DMS53 treated with DMSO at 0.1 percent for 48 hours (cell line): Measurements from ENCODE around the gene TCF21.
"Not testable (repeated sequence)": the region's sequence is repeated elsewhere in the genome, so short reads cannot be mapped to it uniquely, and the experiment has no call there.

Source experiments
- DNase-seq: peaks from one replicate; lab custom pipeline; 2025; ENCODE audit not compliant: unreplicated experiment; lab: John Stamatoyannopoulos, UW

The TCF21 gene

DNA sequence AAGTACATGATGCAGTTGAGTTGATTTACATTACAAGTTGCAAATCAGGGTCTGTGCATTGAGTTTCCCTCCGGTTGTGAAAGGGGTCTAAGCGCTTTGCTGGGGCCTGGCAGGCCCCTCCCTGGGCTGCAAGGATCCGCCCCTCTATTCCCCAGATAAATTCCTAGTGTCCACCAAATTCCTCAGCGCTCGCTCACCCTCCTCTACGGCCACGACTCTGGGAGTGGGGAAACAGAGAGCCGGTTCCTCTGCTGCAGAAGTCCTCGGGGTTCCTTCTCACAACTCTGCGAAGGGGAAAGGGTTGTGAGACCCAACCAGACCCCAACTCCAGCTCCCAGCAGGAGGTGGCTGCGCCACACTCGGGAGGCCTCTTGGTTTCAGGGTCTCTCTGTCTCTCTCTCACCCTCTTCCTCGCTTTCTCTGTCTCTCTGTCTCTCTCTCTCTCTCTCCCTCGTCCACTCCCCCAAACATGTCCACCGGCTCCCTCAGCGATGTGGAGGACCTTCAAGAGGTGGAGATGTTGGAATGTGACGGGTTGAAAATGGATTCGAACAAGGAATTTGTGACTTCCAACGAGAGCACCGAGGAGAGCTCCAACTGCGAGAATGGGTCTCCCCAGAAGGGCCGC is at the start of gene TCF21:
Gene TCF21 (plus strand): TSS at position 185 of the 628 bp plus-strand sequence. CDS start 285 bp downstream, at position 470.
- no peak for DNase-seq

DNA sequence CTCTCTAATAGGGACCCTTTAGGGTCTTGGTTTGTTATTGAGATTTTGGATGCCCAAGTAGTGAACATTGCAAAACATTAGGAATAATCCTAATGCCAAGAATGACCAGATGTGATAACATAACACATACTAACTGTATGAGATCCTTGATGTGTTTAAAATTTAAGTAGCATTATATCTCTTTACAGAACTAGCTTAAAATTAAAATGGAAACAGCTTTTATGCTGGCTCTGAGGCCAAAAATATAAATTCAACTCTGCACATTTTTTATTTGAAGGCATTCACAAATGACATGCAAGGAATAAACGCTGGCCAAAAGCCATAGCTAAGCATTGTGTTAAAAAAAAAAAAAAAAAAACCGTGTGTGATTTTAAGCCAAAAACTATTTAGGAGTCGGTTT is 47.7 kb upstream of the TCF21 start:
- no peak for DNase-seq

GRCh38 chr6:133843098-133843497 is 45.8 kb upstream of the TCF21 start:
- no peak for DNase-seq

GRCh38 chr6:133844709-133845108 is 44.2 kb upstream of the TCF21 start:
- no peak for DNase-seq

GRCh38 chr6:133854041-133854363 is 34.9 kb upstream of the TCF21 start:
- no peak for DNase-seq

- DNase-seq, result peak; percentile 10
Measured at GRCh38 chr6:133854364-133855275, 34.3 kb upstream of the TCF21 start.

DNA sequence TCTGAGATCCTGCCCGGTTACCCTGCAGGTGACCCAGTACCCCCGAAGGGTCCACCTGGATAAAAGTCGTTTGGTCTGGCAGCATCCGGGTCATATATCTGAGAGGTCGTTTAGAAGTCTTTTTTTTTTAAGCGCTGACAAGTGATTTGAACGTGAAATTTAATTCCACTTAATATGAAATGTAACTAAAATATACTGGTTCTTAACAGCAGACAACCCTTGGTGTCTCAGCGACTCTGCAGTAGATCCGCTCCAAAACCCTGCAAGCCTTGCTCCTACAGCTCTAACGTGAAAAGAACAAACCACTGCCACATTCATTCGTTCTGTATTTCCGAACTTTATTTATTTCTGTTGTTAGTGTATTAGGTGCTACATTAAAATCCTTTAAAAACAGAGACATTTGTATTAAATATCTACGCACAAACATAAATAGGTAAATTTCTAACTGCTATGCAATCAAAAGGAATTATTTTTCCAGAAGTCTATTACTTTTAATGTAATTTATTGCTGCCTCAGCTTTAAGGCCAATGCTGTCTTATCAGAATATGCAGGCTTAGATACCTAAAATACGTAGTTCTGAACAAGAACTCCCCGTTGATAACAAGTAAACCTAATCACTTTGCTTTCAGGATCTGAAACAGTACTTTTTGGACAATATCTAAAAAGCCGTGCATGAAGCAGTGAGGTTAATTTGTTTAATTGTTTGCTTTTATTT is 33.5 kb upstream of the TCF21 start:
- DNase-seq, result no peak

DNA sequence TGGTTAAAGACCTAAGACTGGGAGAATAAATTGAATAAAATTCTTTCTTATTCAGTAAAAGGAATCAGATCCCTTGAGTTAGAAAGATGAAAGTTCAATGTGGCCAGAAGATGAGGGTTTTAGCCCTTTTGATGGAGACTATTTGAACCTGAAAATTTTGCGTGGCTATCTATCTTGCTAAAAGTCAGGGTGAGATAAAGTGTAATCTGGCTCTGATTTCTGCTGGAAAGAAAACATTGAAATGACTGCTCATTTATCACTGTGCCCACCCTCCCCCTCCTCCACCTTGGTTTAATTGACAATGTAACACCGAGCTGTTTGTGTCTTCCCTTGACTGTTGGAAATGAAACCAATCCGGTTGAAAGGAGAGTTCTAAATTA is 32.9 kb upstream of the TCF21 start:
- no peak for DNase-seq

GRCh38 chr6:133856911-133857310 is 32.0 kb upstream of the TCF21 start:
- no peak for DNase-seq

- no peak for DNase-seq
Measured at GRCh38 chr6:133857696-133858095, 31.2 kb upstream of the TCF21 start.

GRCh38 chr6:133861337-133861736 is 27.6 kb upstream of the TCF21 start:
- DNase-seq, result not testable (repeated sequence)

GRCh38 chr6:133863228-133863627 is 25.7 kb upstream of the TCF21 start:
- no peak for DNase-seq

DNA sequence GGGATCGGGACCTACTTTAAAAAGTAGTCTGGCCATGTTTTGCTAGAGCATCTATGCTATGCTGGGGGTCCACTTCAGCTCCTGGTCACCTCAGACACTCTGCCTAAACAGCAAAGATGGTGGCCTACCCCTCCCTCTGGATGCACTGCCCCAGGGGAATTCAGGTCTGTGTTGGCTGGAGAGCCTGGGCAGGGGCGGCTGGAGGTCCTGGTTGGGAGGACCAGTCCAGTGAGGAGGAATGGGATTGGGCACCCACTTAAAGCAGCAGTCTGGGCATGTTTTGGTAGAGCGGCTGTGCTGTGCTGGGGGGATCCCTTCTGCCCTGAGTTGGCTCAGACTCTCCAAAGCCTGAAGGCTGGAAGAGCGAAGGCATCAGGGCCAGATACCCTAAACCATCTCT is 23.2 kb upstream of the TCF21 start:
- DNase-seq, result no peak

DNA sequence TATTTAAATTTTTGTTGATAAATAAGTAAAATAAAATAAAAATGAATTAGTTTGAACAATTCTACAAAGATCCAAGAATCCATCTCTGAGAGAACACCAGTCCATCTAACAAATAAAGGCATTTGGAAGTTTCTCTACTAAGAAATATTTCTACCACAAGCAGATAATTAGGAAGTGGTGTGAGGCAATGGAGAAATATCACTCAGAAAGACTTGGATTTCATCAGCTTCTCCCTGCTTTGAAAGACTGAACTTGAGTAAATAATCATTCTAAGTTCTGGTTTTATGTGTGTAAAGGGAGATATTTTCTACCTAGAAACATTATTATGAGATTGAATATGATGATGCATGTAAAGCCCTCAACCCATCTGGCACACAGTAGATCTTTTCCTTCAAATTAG is 17.8 kb upstream of the TCF21 start:
- no peak for DNase-seq

- DNase-seq, result no peak
Measured at GRCh38 chr6:133873538-133873937, 15.4 kb upstream of the TCF21 start.

DNA sequence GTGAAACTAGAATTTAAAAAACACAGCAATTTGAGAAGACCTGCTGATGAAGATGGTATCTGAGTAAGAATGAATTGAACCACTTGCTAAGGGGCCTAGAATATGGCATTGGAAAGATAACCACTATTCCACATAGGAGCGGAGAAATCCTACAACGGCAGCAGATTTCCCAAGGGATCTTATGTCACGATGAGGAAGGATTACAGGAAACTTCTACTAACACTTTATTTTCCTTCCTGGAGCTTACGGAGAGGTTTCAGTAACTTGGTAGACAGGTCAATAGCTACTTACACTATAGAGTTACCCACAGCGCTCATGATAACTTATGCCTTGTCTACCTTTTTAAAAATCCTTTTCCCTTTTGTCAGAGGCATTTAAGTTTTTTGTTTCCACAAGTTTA is 11.8 kb upstream of the TCF21 start:
- DNase-seq, result no peak

DNA sequence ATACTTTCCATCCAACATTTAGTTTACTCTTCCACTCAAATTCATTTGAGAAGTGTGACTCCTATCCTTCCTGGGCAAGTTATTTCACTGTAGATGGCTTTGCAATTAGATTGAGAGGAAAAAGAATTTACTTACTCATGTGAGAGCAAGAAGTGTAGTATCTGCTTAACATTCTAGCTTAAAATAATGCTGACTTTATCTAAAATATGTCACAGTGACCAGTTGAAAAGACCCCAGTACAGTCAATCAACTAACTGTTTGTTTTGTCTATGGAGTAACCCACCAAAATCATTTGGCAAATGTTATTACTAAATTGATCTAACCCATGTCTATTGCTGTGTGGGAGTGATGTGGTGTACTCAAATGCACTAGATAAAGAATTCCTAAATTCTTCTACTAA is 8.9 kb upstream of the TCF21 start:
- no peak for DNase-seq

DNA sequence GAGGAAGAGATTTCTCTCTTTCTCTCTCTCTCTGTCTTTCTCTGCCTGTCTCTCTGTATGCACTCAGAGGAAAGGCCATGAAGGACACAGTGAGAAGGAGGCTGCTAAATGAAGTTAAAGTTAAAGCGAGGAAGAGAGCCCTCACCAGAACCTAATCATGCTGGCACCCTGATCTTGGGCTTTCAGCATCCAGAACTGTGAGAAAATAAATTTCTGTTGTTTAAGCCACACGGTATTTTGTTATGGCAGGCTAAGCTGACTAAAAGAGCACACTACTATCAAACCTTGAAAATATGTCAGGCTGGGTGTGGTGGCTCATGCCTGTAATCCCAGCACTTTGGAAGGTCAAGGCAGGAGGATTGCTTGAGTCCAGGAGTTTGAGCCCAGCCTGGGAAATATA is 8.0 kb upstream of the TCF21 start:
- no peak for DNase-seq

GRCh38 chr6:133886104-133886775 is 2.7 kb upstream of the TCF21 start:
- no peak for DNase-seq

DNA sequence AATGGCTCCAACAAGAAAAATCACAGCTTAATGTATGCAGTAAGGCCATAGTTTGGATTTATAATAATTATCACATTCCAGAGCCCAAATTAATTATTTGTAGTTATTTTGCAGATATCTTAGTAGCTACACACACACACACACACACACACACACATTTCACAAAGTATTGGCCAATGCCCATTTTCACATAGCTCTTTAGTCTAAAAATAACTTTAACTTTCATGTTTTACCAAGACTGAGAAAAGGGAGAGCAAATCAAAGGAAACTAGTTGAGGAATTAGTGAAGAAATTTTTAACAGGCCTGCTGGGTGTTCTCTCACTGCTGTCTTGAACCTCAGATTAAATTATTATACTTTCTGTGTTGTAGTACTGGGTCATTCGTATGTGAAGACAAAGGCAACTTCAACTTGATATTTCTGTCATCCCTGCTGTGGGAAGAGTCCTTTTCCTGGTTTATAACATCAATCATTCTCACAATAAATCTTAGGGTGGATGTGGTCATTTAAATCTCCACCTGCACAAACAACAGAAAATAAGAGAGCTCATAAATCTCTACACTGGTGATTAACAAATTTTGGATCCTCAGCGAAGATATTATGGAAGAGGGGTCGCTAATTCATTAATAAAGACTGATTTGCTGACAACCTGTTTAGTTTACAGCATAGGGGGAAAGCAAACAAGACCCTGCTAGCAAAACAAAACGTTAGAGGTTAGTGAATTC is 1.6 kb upstream of the TCF21 start:
- DNase-seq, result no peak

- DNase-seq, result no peak
Measured at GRCh38 chr6:133887880-133888230, 1.1 kb upstream of the TCF21 start.
